NB4 (cell line): ENCODE measurements around the gene EZH1.
A peak's percentile ranks its signal among the peaks of the same experiment; 100 is the strongest.
"Not testable (repeated sequence)": the region's sequence is repeated elsewhere in the genome, so short reads cannot be mapped to it uniquely, and the experiment has no call there.

Experiments
- DNase-seq: peaks from one replicate; pipeline ENCODE4 v3.0.0; 2010; ENCODE audit warnings: low read depth
- H3K4me3 ChIP-seq: one replicate; pipeline ENCODE4 v1.5.1; 2011; ENCODE audit warnings: mild to moderate bottlenecking, low read depth, low read length, moderate library complexity
- MYC ChIP-seq: IDR thresholded peaks from 2 replicates; pipeline ENCODE4 v1.6.1; 2011; ENCODE audit warnings: low read depth, low read length
- POLR2A ChIP-seq: IDR thresholded peaks from 2 replicates; pipeline ENCODE4 v1.6.1; 2011; ENCODE audit warnings: mild to moderate bottlenecking; ENCODE audit not compliant: insufficient read length; ENCODE audit errors: extremely low read depth
- TF ChIP-seq, protein P1 (sequence below): IDR thresholded peaks from 2 replicates; pipeline ENCODE4 v1.6.1; 2011; ENCODE audit warnings: low read depth, low read length
- TF ChIP-seq, protein P2 (sequence below): IDR thresholded peaks from one replicate; pipeline ENCODE4 v1.5.1; 2012; ENCODE audit warnings: low read depth, low read length

EZH1 gene

DNA sequence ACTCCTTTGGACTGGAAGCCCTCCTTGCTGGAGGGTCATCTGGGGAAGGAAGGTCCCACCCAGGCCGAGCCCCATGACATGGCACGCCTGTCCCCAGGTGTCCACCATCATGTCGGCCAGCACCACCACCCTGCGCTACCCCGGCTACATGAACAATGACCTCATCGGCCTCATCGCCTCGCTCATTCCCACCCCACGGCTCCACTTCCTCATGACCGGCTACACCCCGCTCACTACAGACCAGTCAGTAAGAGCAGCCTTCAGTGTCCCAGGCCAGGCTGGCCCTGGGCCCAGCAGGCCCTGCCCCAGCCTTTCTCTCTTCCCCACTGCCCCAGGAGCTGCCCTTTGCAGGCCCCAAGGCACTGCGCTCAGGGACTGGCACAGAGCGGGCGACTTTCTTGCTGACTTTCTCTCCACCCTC is 79.2 kb downstream of the EZH1 start:
- no peak overlapping the region for H3K4me3 ChIP-seq
- DNase-seq, result no peak
- no peak for TF ChIP-seq POLR2A
- TF ChIP-seq MYC, result no peak

DNA sequence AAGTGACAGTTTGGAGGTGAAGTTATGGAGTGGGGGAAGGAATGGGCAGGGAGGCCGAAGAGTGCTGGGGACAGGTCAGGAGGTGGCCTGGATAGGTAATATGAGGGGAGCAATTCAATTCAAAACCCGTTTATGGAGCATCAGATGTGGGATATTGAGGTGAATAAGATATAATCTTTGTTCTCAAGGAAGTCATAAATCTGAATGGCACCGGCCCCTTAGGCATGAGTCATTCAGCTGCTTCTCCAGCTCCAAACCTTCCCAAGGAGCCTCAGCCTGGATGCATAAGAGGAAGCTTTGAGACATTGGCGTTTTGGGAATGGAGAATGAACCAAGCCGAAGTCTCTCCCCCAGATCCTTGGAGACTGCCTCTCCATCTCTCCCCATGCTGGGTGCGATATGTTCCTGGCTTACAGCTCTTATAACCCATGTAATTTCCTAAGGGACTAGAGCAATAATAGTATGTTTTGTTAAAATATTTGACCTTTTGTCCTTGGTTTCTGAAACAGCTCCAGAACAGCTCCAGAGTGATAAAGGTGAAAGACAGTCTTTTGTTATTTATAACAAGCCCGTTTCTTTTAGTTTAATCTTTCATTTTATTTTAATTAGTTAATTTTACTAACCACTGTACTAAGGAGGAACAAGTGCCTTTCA is 84.0 kb downstream of the EZH1 start:
- no peak overlapping the region for H3K4me3 ChIP-seq
- DNase-seq, result no peak
- no peak for TF ChIP-seq POLR2A
- TF ChIP-seq, protein P1, sequence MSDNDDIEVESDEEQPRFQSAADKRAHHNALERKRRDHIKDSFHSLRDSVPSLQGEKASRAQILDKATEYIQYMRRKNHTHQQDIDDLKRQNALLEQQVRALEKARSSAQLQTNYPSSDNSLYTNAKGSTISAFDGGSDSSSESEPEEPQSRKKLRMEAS, result no peak
- TF ChIP-seq, protein P2, sequence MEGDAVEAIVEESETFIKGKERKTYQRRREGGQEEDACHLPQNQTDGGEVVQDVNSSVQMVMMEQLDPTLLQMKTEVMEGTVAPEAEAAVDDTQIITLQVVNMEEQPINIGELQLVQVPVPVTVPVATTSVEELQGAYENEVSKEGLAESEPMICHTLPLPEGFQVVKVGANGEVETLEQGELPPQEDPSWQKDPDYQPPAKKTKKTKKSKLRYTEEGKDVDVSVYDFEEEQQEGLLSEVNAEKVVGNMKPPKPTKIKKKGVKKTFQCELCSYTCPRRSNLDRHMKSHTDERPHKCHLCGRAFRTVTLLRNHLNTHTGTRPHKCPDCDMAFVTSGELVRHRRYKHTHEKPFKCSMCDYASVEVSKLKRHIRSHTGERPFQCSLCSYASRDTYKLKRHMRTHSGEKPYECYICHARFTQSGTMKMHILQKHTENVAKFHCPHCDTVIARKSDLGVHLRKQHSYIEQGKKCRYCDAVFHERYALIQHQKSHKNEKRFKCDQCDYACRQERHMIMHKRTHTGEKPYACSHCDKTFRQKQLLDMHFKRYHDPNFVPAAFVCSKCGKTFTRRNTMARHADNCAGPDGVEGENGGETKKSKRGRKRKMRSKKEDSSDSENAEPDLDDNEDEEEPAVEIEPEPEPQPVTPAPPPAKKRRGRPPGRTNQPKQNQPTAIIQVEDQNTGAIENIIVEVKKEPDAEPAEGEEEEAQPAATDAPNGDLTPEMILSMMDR, result no peak
- no peak for TF ChIP-seq MYC

DNA sequence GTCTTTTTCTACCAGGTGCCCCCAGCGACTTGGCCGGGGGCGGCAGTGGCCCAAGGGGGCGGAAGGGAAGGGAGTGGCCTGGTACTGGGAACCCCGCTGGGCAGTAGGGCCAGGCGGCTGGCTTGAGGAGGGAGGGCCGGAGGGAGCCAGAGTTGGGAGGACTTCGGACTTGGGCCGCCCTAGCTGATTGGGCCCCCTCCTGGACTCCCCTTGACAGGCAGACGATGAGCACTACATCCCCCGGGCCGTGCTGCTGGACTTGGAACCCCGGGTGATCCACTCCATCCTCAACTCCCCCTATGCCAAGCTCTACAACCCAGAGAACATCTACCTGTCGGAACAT is 84.9 kb downstream of the EZH1 start:
- not testable (repeated sequence) for DNase-seq, H3K4me3 ChIP-seq

DNA sequence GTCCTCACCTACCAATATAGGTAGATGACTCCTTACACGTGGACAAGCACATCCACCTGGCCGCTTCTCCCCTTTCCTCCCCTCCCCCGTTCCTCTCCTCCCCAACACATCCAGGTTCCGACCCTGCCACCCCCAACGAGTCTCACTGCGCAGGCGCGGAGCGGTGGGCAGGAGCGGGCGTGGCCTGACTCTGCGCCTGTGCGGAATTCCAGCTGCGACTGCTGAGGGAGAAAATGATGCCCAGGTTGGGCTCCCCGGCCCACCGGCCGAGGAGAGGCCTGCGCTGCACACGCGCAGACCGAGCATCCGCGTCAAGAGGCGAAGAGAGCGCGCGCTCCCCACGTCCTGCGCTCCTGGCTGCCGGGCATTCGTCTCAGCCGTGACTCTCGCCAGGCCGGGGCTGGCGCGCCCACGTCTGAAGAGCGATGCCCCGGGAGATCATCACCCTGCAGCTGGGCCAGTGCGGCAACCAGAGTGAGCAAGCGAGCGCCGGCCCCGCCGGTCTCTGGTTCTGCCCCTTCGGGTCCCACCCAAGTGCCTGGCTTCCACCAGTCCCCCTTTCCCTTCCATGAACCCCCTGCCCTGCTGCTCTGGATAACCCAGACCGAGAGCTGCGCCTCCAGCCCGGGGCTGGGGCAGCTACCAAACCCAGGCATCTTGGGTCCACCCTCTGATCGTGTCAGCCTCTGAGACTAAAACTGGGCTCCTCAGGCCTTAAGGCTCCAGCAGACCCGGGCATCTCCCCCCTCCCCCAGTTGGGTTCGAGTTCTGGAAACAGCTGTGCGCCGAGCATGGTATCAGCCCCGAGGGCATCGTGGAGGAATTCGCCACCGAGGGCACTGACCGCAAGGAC is 85.5 kb downstream of the EZH1 start, which contains the start of gene TUBG2:
TSS of gene TUBG2 (plus strand) at position 206 of the 853 bp plus-strand sequence. CDS start at position 426, 220 bp downstream.
- peak; percentile 83 for DNase-seq
- TF ChIP-seq POLR2A (peak; percentile 12), MYC (no peak)
- TF ChIP-seq, protein P2, result no peak
- TF ChIP-seq, protein P1, result no peak
- H3K4me3 ChIP-seq, result peak within 1 kb of the TSS; percentile 69

DNA sequence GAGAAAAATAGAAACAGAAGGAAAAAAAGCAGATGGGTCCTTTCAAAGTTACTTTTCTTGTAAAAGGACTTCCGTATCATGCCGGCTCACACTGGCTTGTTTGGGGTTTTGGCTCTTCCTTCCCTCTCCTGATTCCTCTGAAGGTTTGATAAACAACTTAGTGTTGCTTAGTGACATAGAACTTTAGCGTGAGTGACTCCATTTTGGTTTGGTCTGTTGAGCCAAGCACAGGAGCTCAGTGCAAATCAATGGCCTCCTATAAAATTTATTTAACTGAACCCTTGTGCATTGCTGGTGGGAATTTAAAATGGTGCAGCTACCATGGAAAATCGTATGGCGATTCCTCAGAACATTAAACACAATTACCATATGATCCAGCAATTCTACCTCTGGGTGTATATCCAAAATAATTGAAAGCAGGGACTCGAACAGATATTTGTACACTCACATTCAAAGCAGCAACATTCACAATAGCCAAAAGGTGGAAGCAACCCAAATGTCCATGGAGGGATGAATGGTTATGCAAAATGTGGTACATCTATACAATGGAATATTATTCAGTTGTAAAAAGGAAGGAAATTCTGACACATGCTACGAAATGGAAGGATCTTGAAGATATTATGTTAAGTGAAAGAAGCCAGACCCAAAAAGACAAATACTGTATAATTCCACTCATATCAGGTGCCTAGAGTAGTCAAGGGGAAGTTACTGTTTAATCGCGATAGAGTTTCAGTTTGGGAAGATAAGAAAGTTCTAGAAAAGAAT is 86.8 kb downstream of the EZH1 start:
- TF ChIP-seq POLR2A, result no peak
- TF ChIP-seq MYC, result no peak
- TF ChIP-seq, protein P2, result no peak
- TF ChIP-seq, protein P1, result no peak
- H3K4me3 ChIP-seq, result no peak overlapping the region
- DNase-seq, result no peak

DNA sequence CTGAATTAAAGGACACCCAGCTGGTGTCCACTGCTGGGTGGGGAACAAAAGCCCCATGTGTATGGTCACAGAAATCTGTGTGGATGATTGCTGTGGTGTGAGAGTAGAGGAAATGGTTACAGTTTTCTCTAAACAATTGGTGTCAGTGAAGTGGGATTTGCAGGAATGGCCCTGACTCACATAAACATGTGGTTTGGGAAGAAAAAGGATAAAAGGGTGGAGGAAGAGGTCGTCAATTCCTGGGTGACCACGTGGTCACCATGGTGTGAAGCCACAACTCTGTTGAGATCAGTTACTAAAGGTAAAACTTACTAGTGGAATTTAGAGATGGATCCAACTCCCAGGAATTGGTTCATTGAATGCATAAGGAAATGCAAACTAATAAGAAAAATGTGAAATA is 89.3 kb downstream of the EZH1 start:
- H3K4me3 ChIP-seq, result no peak overlapping the region
- DNase-seq, result no peak
- TF ChIP-seq MYC, result no peak
- no peak for TF ChIP-seq POLR2A
- TF ChIP-seq, protein P1, result no peak
- TF ChIP-seq, protein P2, result no peak
